HepG2 (cell line): ENCODE data around the gene LCP2.

ENCODE experiments used
- CTCF ChIP-seq: sonication (generic); formaldehyde crosslinking; IDR thresholded peaks from 2 replicates; pipeline ENCODE4 v1.5.0; 2020; ENCODE audit warnings: mild to moderate bottlenecking, missing genetic modification reagents, moderate library complexity
- ISX ChIP-seq: sonication (generic); formaldehyde crosslinking; conservative IDR thresholded peaks from 2 replicates; pipeline ENCODE4 v1.5.0; 2020; ENCODE audit warnings: missing genetic modification reagents
- JUND ChIP-seq: sonication (generic); formaldehyde crosslinking; IDR thresholded peaks from 2 replicates; pipeline ENCODE4 v1.8.0; 2022; ENCODE audit warnings: mild to moderate bottlenecking, missing genetic modification reagents
- KAT7 ChIP-seq: IDR thresholded peaks from 2 replicates; pipeline ENCODE4 v1.6.1; 2018; ENCODE audit warnings: borderline replicate concordance, missing compliant biosample characterization
- ZNF644 ChIP-seq: IDR thresholded peaks from 2 replicates; pipeline ENCODE4 v1.6.1; 2016; ENCODE audit warnings: low read depth
- TF ChIP-seq, protein P1 (sequence below): sonication (generic); formaldehyde crosslinking; IDR thresholded peaks from 2 replicates; pipeline ENCODE4 v1.5.1; 2020; ENCODE audit warnings: missing genetic modification reagents, mild to moderate bottlenecking, borderline replicate concordance
- TF ChIP-seq, protein P2 (sequence below): sonication (generic); formaldehyde crosslinking; IDR thresholded peaks from 2 replicates; pipeline ENCODE4 v1.5.0; 2020; ENCODE audit warnings: mild to moderate bottlenecking, missing genetic modification reagents, borderline replicate concordance

- no peak for TF ChIP-seq ZNF644 (CRISPR knock-in tag)
- TF ChIP-seq, protein P1, sequence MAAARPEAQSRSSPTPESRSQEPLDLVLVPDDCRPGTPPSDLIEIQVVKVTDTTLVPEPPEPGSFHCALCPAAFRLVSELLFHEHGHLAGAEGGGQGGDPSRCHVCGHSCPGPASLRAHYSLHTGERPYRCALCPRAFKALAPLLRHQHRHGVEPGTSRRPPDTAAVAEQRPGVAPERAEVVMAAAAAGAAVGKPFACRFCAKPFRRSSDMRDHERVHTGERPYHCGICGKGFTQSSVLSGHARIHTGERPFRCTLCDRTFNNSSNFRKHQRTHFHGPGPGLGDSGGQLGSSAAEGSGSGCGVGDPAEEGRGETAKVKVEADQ (CRISPR knock-in tag): no peak
- TF ChIP-seq, protein P2, sequence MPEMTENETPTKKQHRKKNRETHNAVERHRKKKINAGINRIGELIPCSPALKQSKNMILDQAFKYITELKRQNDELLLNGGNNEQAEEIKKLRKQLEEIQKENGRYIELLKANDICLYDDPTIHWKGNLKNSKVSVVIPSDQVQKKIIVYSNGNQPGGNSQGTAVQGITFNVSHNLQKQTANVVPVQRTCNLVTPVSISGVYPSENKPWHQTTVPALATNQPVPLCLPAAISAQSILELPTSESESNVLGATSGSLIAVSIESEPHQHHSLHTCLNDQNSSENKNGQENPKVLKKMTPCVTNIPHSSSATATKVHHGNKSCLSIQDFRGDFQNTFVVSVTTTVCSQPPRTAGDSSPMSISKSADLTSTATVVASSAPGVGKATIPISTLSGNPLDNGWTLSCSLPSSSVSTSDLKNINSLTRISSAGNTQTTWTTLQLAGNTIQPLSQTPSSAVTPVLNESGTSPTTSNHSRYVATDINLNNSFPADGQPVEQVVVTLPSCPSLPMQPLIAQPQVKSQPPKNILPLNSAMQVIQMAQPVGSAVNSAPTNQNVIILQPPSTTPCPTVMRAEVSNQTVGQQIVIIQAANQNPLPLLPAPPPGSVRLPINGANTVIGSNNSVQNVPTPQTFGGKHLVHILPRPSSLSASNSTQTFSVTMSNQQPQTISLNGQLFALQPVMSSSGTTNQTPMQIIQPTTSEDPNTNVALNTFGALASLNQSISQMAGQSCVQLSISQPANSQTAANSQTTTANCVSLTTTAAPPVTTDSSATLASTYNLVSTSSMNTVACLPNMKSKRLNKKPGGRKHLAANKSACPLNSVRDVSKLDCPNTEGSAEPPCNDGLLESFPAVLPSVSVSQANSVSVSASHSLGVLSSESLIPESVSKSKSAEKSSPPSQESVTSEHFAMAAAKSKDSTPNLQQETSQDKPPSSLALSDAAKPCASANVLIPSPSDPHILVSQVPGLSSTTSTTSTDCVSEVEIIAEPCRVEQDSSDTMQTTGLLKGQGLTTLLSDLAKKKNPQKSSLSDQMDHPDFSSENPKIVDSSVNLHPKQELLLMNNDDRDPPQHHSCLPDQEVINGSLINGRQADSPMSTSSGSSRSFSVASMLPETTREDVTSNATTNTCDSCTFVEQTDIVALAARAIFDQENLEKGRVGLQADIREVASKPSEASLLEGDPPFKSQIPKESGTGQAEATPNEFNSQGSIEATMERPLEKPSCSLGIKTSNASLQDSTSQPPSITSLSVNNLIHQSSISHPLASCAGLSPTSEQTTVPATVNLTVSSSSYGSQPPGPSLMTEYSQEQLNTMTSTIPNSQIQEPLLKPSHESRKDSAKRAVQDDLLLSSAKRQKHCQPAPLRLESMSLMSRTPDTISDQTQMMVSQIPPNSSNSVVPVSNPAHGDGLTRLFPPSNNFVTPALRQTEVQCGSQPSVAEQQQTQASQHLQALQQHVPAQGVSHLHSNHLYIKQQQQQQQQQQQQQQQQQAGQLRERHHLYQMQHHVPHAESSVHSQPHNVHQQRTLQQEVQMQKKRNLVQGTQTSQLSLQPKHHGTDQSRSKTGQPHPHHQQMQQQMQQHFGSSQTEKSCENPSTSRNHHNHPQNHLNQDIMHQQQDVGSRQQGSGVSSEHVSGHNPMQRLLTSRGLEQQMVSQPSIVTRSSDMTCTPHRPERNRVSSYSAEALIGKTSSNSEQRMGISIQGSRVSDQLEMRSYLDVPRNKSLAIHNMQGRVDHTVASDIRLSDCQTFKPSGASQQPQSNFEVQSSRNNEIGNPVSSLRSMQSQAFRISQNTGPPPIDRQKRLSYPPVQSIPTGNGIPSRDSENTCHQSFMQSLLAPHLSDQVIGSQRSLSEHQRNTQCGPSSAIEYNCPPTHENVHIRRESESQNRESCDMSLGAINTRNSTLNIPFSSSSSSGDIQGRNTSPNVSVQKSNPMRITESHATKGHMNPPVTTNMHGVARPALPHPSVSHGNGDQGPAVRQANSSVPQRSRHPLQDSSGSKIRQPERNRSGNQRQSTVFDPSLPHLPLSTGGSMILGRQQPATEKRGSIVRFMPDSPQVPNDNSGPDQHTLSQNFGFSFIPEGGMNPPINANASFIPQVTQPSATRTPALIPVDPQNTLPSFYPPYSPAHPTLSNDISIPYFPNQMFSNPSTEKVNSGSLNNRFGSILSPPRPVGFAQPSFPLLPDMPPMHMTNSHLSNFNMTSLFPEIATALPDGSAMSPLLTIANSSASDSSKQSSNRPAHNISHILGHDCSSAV (CRISPR knock-in tag): no peak
- TF ChIP-seq KAT7 (CRISPR knock-in tag): no peak
- no peak for TF ChIP-seq JUND (CRISPR knock-in tag)
- no peak for TF ChIP-seq CTCF (CRISPR knock-in tag)
- TF ChIP-seq ISX: no peak
These were observed 30.3 kb upstream of the LCP2 start for GRCh38 chr5:170327829-170328228.
